Testis (tissue), 3 donors: ENCODE results near the gene ADAD2. TPM values are rescaled to one million over a fixed set of nuclear protein-coding genes. Genes with fewer than 3 reads are reported as not detected.

Experiments
- DNase-seq: peaks from one replicate; pipeline ENCODE4 v3.0.0-alpha.2; 2019
- H3K27ac ChIP-seq, 2 donors: fragments of 200-600 bp; sonication (generic); one replicate each; pipeline ENCODE4 v1.5.1; 2019
- H3K27me3 ChIP-seq: fragments of 200-600 bp; sonication (generic); one replicate; pipeline ENCODE4 v1.5.1; 2019
- H3K36me3 ChIP-seq: fragments of 200-600 bp; sonication (generic); one replicate; pipeline ENCODE4 v1.5.1; 2017; ENCODE audit warnings: low read depth; ENCODE audit errors: missing control alignments
- H3K4me1 ChIP-seq: fragments of 200-600 bp; sonication (generic); one replicate; pipeline ENCODE4 v1.5.1; 2019
- H3K4me3 ChIP-seq, 2 donors: fragments of 200-600 bp; sonication (generic); one replicate each; pipeline ENCODE4 v1.5.1; 2017 to 2019
- H3K9me3 ChIP-seq: fragments of 200-600 bp; sonication (generic); one replicate; pipeline ENCODE4 v1.5.1; 2017
- POLR2A ChIP-seq: fragments of 450-650 bp; IDR thresholded peaks from one replicate; pipeline ENCODE4 v1.6.1; 2017; ENCODE audit warnings: antibody characterized with exemption, mild to moderate bottlenecking, moderate library complexity
- WGBS, 2 donors: methylation state at CpG; one replicate each; pipeline ENCODE4 v1.1.5; 2018; 5-methylcytosine and 5-hydroxymethylcytosine counted together
- intact Hi-C: fragments of 100-400 bp; cut with DNase I; formaldehyde crosslinking; loops from one replicate; pipeline ENCODE4 v1.15.1; 2023; ENCODE audit warnings: low total_unique reads
- polyA plus RNA-seq: library from polyadenylated mRNA; stranded (reverse); fragments of 350-450 nt; fragmentation: Illumina TruSeq; extraction: RNeasy Lipid Tissue Mini Kit (QIAGEN cat#74804); gene quantifications from one replicate; pipeline ENCODE4 v1.2.3, GENCODE V29; 2014; ENCODE audit warnings: low read depth, low replicate concordance; ENCODE audit not compliant: insufficient read depth
- total RNA-seq, 2 donors: library from RNA; depleted of rRNA; stranded (reverse); fragments of >200 nt; gene quantifications; one replicate each; pipeline ENCODE4 v1.2.3, GENCODE V29; 2016
- TF ChIP-seq, protein P1 (sequence below), 3 experiments: fragments of 450-650 bp in 2 of 3; fragments of 200-600 bp in 1 of 3; sonication (generic) in 1 of 3; IDR thresholded peaks; one replicate each; pipeline ENCODE4 v1.5.1; 2016 to 2019; ENCODE audit warnings: antibody characterized with exemption in 3 of 3, mild to moderate bottlenecking in 2 of 3, moderate library complexity in 1 of 3

Gene ADAD2
- total and polyA plus RNA-seq, 3 donors from 2014 or later, result 98.4 to 174 (median 133) TPM

- Histone ChIP-seq H3K9me3 (no peaks in the 10 kb centered on the region), H3K27me3 (no peaks in the 10 kb centered on the region), H3K4me1 (no peaks in the 10 kb centered on the region), H3K27ac (no peak overlapping the region), H3K36me3 (no peaks in the 10 kb centered on the region), H3K4me3 (no peak overlapping the region)
- 86 to 96% methylated on average over 9 to 18 of the region's 18 CpGs for WGBS, 2 donors
- intact Hi-C loops, result no loop called here
- no peak for TF ChIP-seq POLR2A
- TF ChIP-seq, protein P1, sequence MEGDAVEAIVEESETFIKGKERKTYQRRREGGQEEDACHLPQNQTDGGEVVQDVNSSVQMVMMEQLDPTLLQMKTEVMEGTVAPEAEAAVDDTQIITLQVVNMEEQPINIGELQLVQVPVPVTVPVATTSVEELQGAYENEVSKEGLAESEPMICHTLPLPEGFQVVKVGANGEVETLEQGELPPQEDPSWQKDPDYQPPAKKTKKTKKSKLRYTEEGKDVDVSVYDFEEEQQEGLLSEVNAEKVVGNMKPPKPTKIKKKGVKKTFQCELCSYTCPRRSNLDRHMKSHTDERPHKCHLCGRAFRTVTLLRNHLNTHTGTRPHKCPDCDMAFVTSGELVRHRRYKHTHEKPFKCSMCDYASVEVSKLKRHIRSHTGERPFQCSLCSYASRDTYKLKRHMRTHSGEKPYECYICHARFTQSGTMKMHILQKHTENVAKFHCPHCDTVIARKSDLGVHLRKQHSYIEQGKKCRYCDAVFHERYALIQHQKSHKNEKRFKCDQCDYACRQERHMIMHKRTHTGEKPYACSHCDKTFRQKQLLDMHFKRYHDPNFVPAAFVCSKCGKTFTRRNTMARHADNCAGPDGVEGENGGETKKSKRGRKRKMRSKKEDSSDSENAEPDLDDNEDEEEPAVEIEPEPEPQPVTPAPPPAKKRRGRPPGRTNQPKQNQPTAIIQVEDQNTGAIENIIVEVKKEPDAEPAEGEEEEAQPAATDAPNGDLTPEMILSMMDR (IDR thresholded peaks at IDR 0.05), result no peak
- DNase-seq, result no peak
Observed at GRCh38 chr16:84205976-84206691, 15.2 kb downstream of the ADAD2 start.

DNA sequence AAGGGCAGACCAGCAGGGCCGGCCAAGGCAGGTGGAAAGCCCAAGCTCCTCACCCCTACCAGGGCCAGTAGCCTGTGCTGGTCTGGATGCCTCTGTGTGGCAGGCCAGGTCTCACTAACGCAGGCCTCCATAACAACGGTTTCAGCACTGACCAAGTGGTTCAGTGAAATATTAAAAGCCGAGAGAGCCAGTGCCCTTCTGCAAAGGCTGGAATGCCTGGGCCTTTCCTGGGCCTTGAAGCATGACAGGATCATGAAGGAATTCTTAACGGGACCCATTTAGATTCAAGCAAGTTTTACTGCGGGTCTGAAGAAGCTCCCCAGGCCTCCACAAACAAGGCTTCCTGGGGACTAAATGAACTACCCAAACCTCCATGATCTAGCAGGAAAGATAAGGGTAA lies 16.3 kb downstream of the ADAD2 start:
- intact Hi-C loops, result no loop called here
- H3K9me3 ChIP-seq, result no peaks in the 10 kb centered on the region
- no peak overlapping the region for H3K4me3 ChIP-seq
- no peak for TF ChIP-seq POLR2A
- TF ChIP-seq, protein P1 (IDR thresholded peaks at IDR 0.05), result no peak
- WGBS, 2 donors, result 69 to 72% methylated on average over 6 of the region's 6 CpGs
- H3K27me3 ChIP-seq, result no peaks in the 10 kb centered on the region
- H3K27ac ChIP-seq, result no peak overlapping the region
- no peaks in the 10 kb centered on the region for H3K4me1 ChIP-seq
- DNase-seq, result no peak
- H3K36me3 ChIP-seq, result no peaks in the 10 kb centered on the region

DNA sequence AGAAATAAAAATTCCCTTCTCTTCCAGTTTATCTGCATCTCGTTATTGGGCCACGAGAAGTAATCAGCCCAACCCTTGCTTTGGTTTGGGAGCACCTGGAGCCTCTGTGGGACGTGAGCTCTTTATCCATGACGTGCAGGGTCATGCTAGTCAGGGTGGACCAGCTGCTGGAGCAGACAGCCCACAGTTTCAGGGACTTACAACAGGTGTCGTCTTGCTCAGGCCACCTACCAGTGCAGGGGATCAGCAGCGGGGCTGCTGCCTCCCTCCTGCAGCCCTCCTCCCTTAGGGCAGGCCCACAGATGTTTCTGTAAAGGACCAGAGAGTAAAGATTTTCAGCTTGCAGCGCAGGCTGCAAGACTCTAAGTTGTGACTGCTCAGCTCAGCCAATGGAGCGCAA lies 16.9 kb downstream of the ADAD2 start:
- Histone ChIP-seq H3K4me1 (no peaks in the 10 kb centered on the region), H3K4me3 (no peak overlapping the region), H3K36me3 (no peaks in the 10 kb centered on the region), H3K9me3 (no peaks in the 10 kb centered on the region), H3K27ac (no peak overlapping the region), H3K27me3 (no peaks in the 10 kb centered on the region)
- no peak for DNase-seq
- intact Hi-C loops, result no loop called here
- TF ChIP-seq, protein P1 (IDR thresholded peaks at IDR 0.05), result no peak
- no peak for TF ChIP-seq POLR2A
- 84 to 92% methylated on average over 8 of the region's 8 CpGs for WGBS, 2 donors

DNA sequence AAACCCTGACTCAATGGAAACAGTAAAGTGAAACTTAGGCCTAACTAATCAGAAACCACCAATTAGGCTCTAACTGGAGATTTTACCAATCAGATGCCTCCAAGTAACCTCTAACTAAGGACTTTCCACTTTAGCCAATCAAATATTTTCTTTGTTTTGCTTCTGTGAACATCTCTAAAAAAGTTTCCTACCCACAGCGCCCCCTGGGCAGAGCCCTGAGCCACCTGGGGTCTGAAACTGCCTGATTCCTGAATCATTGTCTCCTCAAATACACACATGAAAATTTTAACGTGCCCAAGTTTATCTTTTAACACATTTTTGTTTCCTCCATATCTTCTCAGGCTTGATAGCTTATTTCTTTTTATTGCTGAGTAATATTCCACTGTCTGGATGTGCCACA lies 19.0 kb downstream of the ADAD2 start:
- no peak for DNase-seq
- 81 to 86% methylated on average over 2 of the region's 2 CpGs for WGBS, 2 donors
- intact Hi-C loops, result no loop called here
- Histone ChIP-seq H3K9me3 (no peaks in the 10 kb centered on the region), H3K27ac (no peak overlapping the region), H3K36me3 (no peaks in the 10 kb centered on the region), H3K4me3 (no peak overlapping the region), H3K4me1 (no peaks in the 10 kb centered on the region), H3K27me3 (no peaks in the 10 kb centered on the region)
- TF ChIP-seq, protein P1 (IDR thresholded peaks at IDR 0.05), result no peak
- TF ChIP-seq POLR2A, result no peak

DNA sequence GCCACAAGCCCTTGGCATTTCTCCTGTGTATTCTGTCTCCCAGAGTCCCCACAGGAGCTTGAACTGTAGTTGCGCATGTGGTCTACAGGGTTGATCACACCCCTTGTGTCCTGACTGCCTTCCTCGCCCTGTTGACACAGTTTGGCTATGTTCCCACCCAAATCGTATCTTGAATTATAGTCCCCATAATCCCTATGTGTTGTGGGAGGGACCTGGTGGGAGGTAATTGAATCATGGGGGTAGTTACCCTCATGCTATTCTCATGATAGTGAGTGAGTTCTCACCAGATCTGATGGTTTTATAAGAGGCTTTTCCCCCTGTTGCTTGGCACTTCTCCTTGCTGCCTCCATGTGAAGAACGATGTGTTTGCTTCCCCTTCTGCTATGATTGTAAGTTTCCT lies 21.2 kb downstream of the ADAD2 start:
- DNase-seq, result no peak
- Histone ChIP-seq H3K4me1 (no peaks in the 10 kb centered on the region), H3K27me3 (no peaks in the 10 kb centered on the region), H3K27ac (no peak overlapping the region), H3K36me3 (no peaks in the 10 kb centered on the region), H3K4me3 (no peak overlapping the region), H3K9me3 (no peaks in the 10 kb centered on the region)
- intact Hi-C loops, result no loop called here
- WGBS, 2 donors, result 77 to 83% methylated on average over 4 of the region's 4 CpGs
- TF ChIP-seq, protein P1 (IDR thresholded peaks at IDR 0.05), result no peak
- TF ChIP-seq POLR2A, result no peak
